Measurements from ENCODE around the gene PLEKHG7.

The PLEKHG7 gene

DNA sequence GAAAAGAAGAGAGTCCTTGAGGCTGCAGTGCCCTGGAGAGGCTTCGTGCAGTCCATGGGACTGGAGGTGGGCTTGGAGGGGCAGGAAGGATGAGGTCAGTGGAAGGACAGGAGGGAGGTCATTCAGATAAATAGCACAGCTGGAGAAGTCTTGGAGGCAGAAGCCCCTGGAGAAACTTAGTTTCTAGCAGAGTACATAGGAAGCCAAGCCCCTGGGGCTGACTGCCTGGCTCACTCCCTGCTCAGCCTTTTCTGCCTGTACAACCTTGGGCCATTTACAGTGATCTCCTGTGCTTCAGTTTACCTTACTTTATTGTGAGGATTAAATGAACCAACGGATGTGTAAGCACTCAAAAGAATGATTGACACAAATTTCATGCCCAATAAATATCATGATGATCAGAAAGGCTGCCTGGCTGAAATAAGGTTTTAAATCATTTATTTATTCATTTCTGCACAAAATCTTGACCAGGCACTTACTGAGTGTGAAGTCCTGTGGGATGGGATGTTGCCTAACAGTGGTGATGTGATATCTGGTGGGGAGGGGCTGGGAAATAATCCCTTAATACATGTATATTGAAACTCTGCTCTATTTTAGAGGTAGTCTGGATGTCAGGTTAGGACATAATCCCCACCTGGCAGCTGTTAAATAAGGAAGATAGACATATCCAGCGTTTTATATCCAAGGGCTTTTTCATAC, 54.3 kb downstream of the PLEKHG7 start:
- no peak for DNase-seq (ENCODE audit: low read depth, low spot score)
- no peak overlapping the region for H3K4me3 ChIP-seq (ENCODE audit: low read depth, low read length)
- in situ Hi-C loops (cut with HindIII; ENCODE audit: low sequenced_read_pairs) = no loop called here
- no peak for TF ChIP-seq CTCF (IDR thresholded peaks at IDR 0.05; ENCODE audit: low read depth, low read length)

DNA sequence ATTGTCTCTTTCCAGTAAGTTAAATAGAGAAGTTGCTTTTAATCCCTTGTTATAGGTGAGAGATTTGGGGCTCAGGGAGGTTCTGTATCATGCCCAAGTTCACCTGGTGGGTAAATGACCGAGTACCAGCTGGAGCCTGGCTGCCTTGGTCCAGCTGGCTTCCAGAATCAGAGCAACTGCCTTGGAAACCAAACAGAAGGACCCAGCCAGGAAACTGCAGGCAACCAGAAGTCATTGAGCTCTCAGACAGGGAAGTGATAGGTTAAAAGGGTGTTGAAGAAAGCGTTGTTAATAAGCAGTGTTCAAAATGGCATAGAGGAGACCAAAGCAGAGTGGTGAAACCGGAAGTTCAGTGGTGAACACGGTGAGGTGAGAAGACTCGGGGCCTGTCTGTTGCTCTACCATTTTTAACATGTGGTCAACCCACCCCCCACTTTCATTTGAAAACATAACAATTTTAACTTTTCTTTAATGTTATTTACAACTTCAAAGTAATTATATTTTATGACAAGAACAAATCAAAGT, 54.9 kb downstream of the PLEKHG7 start:
- in situ Hi-C loops (cut with HindIII; ENCODE audit: low sequenced_read_pairs) = no loop called here
- no peak for DNase-seq (ENCODE audit: low read depth, low spot score)
- TF ChIP-seq CTCF (IDR thresholded peaks at IDR 0.05; ENCODE audit: low read depth, low read length) = no peak
- no peak overlapping the region for H3K4me3 ChIP-seq (ENCODE audit: low read depth, low read length)

DNA sequence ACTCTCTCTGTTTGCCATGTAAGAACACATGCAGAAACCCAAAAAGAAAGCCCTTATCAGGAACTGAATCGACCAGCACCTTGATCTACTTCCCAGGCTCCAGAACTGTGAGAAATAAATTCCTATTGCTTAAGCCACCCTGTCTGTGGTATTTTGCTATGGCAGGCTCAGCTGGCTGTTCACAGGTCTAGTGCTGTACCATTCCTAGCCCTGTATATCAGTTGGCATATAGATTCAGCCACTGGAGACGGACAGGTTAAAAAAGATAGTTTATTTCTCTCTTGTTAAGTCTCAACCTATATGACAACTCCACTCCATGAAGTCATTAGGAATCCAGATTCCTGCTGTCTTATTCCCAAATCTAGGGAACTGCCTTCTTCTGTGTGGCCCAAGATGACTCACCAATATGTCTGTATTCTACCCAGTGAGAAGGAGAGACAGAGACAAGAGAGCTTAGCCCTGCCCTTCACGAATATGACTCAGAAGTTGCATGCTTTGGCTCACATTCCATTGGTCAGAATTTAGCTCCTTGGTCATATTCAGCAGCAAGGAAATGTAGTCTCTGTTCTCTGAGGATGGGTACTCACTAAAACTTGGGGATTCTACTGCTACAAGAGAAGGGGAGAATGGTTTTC, 57.0 kb downstream of the PLEKHG7 start:
- TF ChIP-seq CTCF (IDR thresholded peaks at IDR 0.05; ENCODE audit: low read depth, low read length) = no peak
- no peak overlapping the region for H3K4me3 ChIP-seq (ENCODE audit: low read depth, low read length)
- peak; percentile 94 for DNase-seq (ENCODE audit: low read depth, low spot score)
- in situ Hi-C loops (cut with HindIII; ENCODE audit: low sequenced_read_pairs) = no loop called here

GRCh38 chr12:92762773-92763172, 60.0 kb downstream of the PLEKHG7 start:
- DNase-seq (ENCODE audit: low read depth, low spot score) = no peak
- in situ Hi-C loops (cut with HindIII; ENCODE audit: low sequenced_read_pairs) = no loop called here
- no peak overlapping the region for H3K4me3 ChIP-seq (ENCODE audit: low read depth, low read length)
- TF ChIP-seq CTCF (IDR thresholded peaks at IDR 0.05; ENCODE audit: low read depth, low read length) = no peak

DNA sequence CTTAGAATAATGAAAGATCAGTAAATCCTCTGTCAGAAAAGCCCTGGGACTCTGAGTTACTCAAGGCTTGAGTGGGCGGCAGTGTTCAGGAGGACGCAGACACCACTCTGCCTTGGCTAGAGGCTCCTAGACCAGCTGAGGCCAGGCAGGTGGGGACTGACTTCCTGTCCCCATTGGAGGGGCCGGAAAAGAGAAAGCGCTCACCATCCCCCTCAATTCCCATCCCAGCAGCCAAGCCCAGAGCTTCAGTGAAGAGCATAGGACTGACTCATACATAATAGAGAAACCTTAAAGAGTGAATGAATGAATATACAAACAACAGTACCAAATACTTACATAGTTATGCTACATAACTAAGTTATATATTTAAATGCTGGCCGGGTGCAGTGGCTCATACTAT, 62.0 kb downstream of the PLEKHG7 start:
- no peak for TF ChIP-seq CTCF (IDR thresholded peaks at IDR 0.05; ENCODE audit: low read depth, low read length)
- no peak overlapping the region for H3K4me3 ChIP-seq (ENCODE audit: low read depth, low read length)

DNA sequence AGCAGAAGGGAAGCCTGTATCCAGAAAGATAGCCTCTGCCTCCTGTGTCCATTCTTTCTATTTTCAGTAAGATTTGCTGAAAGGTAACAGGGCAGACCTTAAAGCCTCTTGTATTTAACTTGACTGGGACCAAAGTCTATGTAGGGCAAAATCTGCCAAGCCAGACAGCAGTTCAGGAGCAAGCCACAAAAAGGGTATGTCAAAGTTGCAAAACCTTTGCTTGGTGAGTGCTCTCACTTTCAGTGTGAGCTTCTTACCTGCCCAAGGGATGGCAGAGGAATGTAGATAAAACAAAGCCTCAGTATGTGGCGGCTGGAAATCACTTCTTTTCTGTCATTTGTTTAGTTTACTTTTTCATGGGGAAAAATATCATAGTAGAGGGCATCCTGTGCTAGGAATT, 63.1 kb downstream of the PLEKHG7 start:
- DNase-seq (ENCODE audit: low read depth, low spot score) = no peak
- TF ChIP-seq CTCF (IDR thresholded peaks at IDR 0.05; ENCODE audit: low read depth, low read length) = no peak
- in situ Hi-C loops (cut with HindIII; ENCODE audit: low sequenced_read_pairs) = no loop called here
- no peak overlapping the region for H3K4me3 ChIP-seq (ENCODE audit: low read depth, low read length)

More for the DNA sequence above, 62.0 kb downstream of the PLEKHG7 start:
- peak; percentile 34 for DNase-seq (ENCODE audit: low read depth, low spot score)
- in situ Hi-C loops (cut with HindIII; ENCODE audit: low sequenced_read_pairs) = no loop called here

All from astrocyte of the spinal cord (primary cell).